Mesendoderm (in vitro differentiated cells): ENCODE results near the gene DDIT3.
"Not testable (repeated sequence)": the region's sequence is repeated elsewhere in the genome, so short reads cannot be mapped to it uniquely, and the experiment has no call there.

Experiments
- DNase-seq: peaks from one replicate; pipeline ENCODE4 v3.0.0; 2013
- H2AK5ac ChIP-seq: 2 replicates; pipeline ENCODE4 v1.6.1; 2013; ENCODE audit warnings: low read length, inconsistent platforms
- H2BK120ac ChIP-seq: 2 replicates; pipeline ENCODE4 v1.6.1; 2013; ENCODE audit warnings: low read depth, mild to moderate bottlenecking, low read length, moderate library complexity, mixed read lengths
- H2BK15ac ChIP-seq: replicated peaks from 2 replicates; pipeline ENCODE4 v1.6.1; 2013; ENCODE audit warnings: low read depth, mild to moderate bottlenecking, moderate library complexity
- H2BK5ac ChIP-seq: 2 replicates; pipeline ENCODE4 v1.6.1; 2013; ENCODE audit warnings: low read length, inconsistent platforms
- H3K18ac ChIP-seq: 2 replicates; pipeline ENCODE4 v1.6.1; 2013; ENCODE audit warnings: mild to moderate bottlenecking, low read length, mixed read lengths
- H3K23ac ChIP-seq: one replicate; pipeline ENCODE4 v1.6.1; 2013; ENCODE audit warnings: low read length
- H3K27ac ChIP-seq: 2 replicates; pipeline ENCODE4 v1.5.1; 2013; ENCODE audit warnings: low read depth, mild to moderate bottlenecking, inconsistent platforms, low read length, moderate library complexity
- H3K27me3 ChIP-seq: 2 replicates; pipeline ENCODE4 v1.6.1; 2013; ENCODE audit warnings: low read length, control low read depth, mild to moderate bottlenecking, inconsistent platforms; ENCODE audit not compliant: insufficient read depth, poor library complexity
- H3K36me3 ChIP-seq: 2 replicates; pipeline ENCODE4 v1.6.1; 2013; ENCODE audit warnings: low read length, inconsistent platforms; ENCODE audit not compliant: control insufficient read depth, insufficient read depth
- H3K4ac ChIP-seq: one replicate; pipeline ENCODE4 v1.6.1; 2013; ENCODE audit warnings: low read depth, mild to moderate bottlenecking, low read length, moderate library complexity
- H3K4me1 ChIP-seq: 2 replicates; pipeline ENCODE4 v1.6.1; 2013; ENCODE audit warnings: low read depth, low read length, inconsistent platforms; ENCODE audit not compliant: control insufficient read depth
- H3K4me2 ChIP-seq: 2 replicates; pipeline ENCODE4 v1.6.1; 2013; ENCODE audit warnings: low read length
- H3K4me3 ChIP-seq: 2 replicates; pipeline ENCODE4 v1.5.1; 2013; ENCODE audit warnings: mild to moderate bottlenecking, low read length
- H3K56ac ChIP-seq: one replicate; pipeline ENCODE4 v1.6.1; 2013; ENCODE audit warnings: low read length
- H3K79me1 ChIP-seq: 2 replicates; pipeline ENCODE4 v1.6.1; 2013; ENCODE audit warnings: low read length, inconsistent platforms
- H3K79me2 ChIP-seq: 2 replicates; pipeline ENCODE4 v1.6.1; 2013; ENCODE audit warnings: mild to moderate bottlenecking, low read length; ENCODE audit not compliant: control insufficient read depth, insufficient read depth
- H3K9ac ChIP-seq: 2 replicates; pipeline ENCODE4 v1.6.1; 2013; ENCODE audit warnings: low read length, inconsistent platforms
- H4K5ac ChIP-seq: one replicate; pipeline ENCODE4 v1.6.1; 2013; ENCODE audit warnings: low read length
- H4K8ac ChIP-seq: one replicate; pipeline ENCODE4 v1.6.1; 2013; ENCODE audit warnings: low read depth, mild to moderate bottlenecking, control low read depth, low read length, moderate library complexity
- WGBS: extraction: QIAGEN DNeasy Blood & Tissue Kit; methylation state at CpG from one replicate; pipeline ENCODE4 v1.1.7; 2013; ENCODE audit warnings: low lambda C conversion rate, missing lambda C conversion rate; ENCODE audit not compliant: insufficient coverage; ENCODE audit errors: extremely low coverage; 5-methylcytosine and 5-hydroxymethylcytosine counted together

The DDIT3 gene

GRCh38 chr12:57511588-57512325 lies 8.6 kb downstream of the DDIT3 start:
- Histone ChIP-seq H2BK15ac (no peak overlapping the region), H4K5ac (no peak overlapping the region), H4K8ac (no peak overlapping the region), H2AK5ac (no peak overlapping the region), H3K4me2 (no peak overlapping the region), H3K4me3 (no peak overlapping the region), H3K9ac (no peak overlapping the region), H3K56ac (no peak overlapping the region), H3K18ac (no peak overlapping the region), H3K23ac (no peak overlapping the region), H3K4ac (no peak overlapping the region), H3K79me1 (peaks cover 4% of the 10 kb centered on the region), H2BK5ac (no peak overlapping the region), H3K36me3 (peaks cover 32% of the 10 kb centered on the region), H3K27me3 (no peaks in the 10 kb centered on the region), H3K4me1 (no peaks in the 10 kb centered on the region), H2BK120ac (no peak overlapping the region), H3K79me2 (no peaks in the 10 kb centered on the region), H3K27ac (no peak overlapping the region)
- DNase-seq, result no peak
- no CpG with 5 or more reads among the region's 7 CpGs for WGBS

DNA sequence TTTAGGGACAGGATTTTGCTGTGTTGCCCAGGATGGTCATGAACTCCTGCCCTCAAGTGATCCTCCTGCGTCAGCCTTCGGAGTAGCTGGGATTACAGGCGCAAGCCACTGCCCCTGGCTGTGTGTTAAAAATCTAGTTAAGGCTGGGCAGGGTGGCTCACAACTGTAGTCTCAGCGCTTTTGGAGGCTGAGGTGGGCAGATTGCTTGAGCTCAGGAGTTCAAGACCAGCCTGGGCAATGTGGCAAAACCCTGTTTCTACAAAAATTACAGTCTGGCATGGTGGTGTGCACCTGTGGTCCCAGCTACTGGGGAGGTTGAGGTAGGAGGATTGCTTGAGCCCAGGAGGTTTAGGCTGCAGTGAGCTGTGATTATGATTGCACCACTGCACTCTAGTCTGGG lies 9.2 kb downstream of the DDIT3 start:
- H3K79me1 ChIP-seq, result peaks cover 2% of the 10 kb centered on the region
- H3K79me2 ChIP-seq, result no peaks in the 10 kb centered on the region
- no peaks in the 10 kb centered on the region for H3K27me3 ChIP-seq
- H3K23ac ChIP-seq, result no peak overlapping the region
- no peak overlapping the region for H3K18ac ChIP-seq
- H3K4me3 ChIP-seq, result no peak overlapping the region
- no peak overlapping the region for H4K5ac ChIP-seq
- no peak for DNase-seq
- H3K9ac ChIP-seq, result no peak overlapping the region
- no peaks in the 10 kb centered on the region for H3K4me1 ChIP-seq
- H3K4me2 ChIP-seq, result no peak overlapping the region
- H2BK15ac ChIP-seq, result no peak overlapping the region
- H2AK5ac ChIP-seq, result no peak overlapping the region
- no peak overlapping the region for H2BK120ac ChIP-seq
- H3K56ac ChIP-seq, result no peak overlapping the region
- WGBS, result no CpG with 5 or more reads among the region's 4 CpGs
- no peak overlapping the region for H2BK5ac ChIP-seq
- no peak overlapping the region for H3K4ac ChIP-seq
- H3K36me3 ChIP-seq, result peaks cover 29% of the 10 kb centered on the region
- H4K8ac ChIP-seq, result no peak overlapping the region
- no peak overlapping the region for H3K27ac ChIP-seq

DNA sequence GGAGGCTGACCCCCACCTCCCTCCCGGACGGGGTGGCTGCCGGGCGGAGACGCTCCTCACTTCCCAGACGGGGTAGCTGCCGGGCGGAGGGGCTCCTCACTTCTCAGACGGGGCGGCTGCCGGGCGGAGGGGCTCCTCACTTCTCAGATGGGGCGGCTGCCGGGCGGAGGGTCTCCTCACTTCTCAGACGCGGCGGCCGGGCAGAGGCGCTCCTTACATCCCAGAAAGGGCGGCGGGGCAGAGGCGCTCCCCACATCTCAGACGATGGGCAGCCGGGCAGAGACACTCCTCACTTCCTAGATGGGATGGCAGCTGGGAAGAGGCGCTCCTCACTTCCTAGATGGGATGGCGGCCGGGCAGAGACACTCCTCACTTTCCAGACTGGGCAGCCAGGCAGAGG lies 12.5 kb downstream of the DDIT3 start:
- H3K56ac ChIP-seq, H4K5ac ChIP-seq, H2BK120ac ChIP-seq, H3K79me1 ChIP-seq, H3K4me2 ChIP-seq, H3K4me3 ChIP-seq, H3K79me2 ChIP-seq, H3K9ac ChIP-seq, H3K18ac ChIP-seq, H3K23ac ChIP-seq, H3K27me3 ChIP-seq, H4K8ac ChIP-seq, H3K4ac ChIP-seq, DNase-seq, H3K4me1 ChIP-seq, H2BK15ac ChIP-seq, H2AK5ac ChIP-seq, H2BK5ac ChIP-seq, H3K27ac ChIP-seq: not testable (repeated sequence)
- WGBS, result no CpG with 5 or more reads among the region's 28 CpGs
- H3K36me3 ChIP-seq, result peaks cover 24% of the 10 kb centered on the region

GRCh38 chr12:57506541-57506940 lies 13.8 kb downstream of the DDIT3 start:
- not testable (repeated sequence) for H3K23ac ChIP-seq, H3K27ac ChIP-seq, DNase-seq, H2BK120ac ChIP-seq, H3K9ac ChIP-seq, H3K4ac ChIP-seq, H4K8ac ChIP-seq, H3K4me3 ChIP-seq, H3K18ac ChIP-seq, H4K5ac ChIP-seq, H3K79me2 ChIP-seq, H3K27me3 ChIP-seq, H3K4me2 ChIP-seq, H3K56ac ChIP-seq, H2BK15ac ChIP-seq, H2AK5ac ChIP-seq, H3K79me1 ChIP-seq, H3K4me1 ChIP-seq, H2BK5ac ChIP-seq
- no CpG with 5 or more reads among the region's 4 CpGs for WGBS
- peaks cover 16% of the 10 kb centered on the region for H3K36me3 ChIP-seq

DNA sequence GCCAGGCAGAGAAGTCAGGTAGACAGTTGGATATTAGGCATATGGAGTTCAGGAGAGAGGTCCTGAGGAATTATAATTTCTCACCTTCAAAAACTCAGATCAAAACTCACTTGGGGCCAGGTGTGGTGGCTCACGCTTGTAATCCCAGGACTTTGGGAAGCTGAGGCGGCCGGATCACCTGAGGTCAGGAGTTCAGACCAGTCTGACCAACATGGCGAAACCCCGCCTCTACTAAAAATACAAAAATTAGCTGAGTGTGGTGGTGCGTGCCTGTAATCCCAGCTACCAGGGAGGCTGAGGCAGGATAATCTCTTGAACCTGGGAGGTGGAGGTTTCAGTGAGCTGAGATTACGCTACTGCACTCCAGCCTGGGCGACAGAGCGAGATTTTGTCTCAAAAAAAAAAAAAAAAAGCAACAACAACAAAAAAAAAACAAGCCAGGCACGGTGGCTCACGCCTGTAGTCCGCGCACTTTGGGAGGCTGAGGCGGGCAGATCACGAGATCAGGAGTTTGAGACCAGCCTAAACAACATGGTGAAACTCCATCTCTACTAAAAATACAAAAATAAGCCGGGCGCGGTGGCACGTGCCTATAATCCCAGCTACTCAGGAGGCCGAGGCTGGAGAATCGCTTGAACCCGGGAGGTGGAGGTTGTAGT lies 17.9 kb downstream of the DDIT3 start:
- H2BK15ac ChIP-seq, H3K56ac ChIP-seq, H2AK5ac ChIP-seq, DNase-seq, H3K27me3 ChIP-seq, H3K4me3 ChIP-seq, H3K79me2 ChIP-seq, H4K5ac ChIP-seq, H4K8ac ChIP-seq, H3K4me1 ChIP-seq, H3K18ac ChIP-seq, H2BK5ac ChIP-seq, H3K27ac ChIP-seq, H3K4me2 ChIP-seq, H3K23ac ChIP-seq, H3K79me1 ChIP-seq, H2BK120ac ChIP-seq, H3K9ac ChIP-seq, H3K4ac ChIP-seq: not testable (repeated sequence)
- WGBS, result no CpG with 5 or more reads among the region's 22 CpGs
- H3K36me3 ChIP-seq, result peaks cover 28% of the 10 kb centered on the region
